HUDEP-2 (cell line): ENCODE results near the gene RTEL1.

ENCODE experiments used
- DNase-seq, 76 experiments: peaks; one replicate each; lab custom pipeline; 2025; ENCODE audit not compliant: unreplicated experiment in 76 of 76; lab: John Stamatoyannopoulos, UW

The RTEL1 gene, protein sequence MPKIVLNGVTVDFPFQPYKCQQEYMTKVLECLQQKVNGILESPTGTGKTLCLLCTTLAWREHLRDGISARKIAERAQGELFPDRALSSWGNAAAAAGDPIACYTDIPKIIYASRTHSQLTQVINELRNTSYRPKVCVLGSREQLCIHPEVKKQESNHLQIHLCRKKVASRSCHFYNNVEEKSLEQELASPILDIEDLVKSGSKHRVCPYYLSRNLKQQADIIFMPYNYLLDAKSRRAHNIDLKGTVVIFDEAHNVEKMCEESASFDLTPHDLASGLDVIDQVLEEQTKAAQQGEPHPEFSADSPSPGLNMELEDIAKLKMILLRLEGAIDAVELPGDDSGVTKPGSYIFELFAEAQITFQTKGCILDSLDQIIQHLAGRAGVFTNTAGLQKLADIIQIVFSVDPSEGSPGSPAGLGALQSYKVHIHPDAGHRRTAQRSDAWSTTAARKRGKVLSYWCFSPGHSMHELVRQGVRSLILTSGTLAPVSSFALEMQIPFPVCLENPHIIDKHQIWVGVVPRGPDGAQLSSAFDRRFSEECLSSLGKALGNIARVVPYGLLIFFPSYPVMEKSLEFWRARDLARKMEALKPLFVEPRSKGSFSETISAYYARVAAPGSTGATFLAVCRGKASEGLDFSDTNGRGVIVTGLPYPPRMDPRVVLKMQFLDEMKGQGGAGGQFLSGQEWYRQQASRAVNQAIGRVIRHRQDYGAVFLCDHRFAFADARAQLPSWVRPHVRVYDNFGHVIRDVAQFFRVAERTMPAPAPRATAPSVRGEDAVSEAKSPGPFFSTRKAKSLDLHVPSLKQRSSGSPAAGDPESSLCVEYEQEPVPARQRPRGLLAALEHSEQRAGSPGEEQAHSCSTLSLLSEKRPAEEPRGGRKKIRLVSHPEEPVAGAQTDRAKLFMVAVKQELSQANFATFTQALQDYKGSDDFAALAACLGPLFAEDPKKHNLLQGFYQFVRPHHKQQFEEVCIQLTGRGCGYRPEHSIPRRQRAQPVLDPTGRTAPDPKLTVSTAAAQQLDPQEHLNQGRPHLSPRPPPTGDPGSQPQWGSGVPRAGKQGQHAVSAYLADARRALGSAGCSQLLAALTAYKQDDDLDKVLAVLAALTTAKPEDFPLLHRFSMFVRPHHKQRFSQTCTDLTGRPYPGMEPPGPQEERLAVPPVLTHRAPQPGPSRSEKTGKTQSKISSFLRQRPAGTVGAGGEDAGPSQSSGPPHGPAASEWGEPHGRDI (N-terminal part only)

DNA sequence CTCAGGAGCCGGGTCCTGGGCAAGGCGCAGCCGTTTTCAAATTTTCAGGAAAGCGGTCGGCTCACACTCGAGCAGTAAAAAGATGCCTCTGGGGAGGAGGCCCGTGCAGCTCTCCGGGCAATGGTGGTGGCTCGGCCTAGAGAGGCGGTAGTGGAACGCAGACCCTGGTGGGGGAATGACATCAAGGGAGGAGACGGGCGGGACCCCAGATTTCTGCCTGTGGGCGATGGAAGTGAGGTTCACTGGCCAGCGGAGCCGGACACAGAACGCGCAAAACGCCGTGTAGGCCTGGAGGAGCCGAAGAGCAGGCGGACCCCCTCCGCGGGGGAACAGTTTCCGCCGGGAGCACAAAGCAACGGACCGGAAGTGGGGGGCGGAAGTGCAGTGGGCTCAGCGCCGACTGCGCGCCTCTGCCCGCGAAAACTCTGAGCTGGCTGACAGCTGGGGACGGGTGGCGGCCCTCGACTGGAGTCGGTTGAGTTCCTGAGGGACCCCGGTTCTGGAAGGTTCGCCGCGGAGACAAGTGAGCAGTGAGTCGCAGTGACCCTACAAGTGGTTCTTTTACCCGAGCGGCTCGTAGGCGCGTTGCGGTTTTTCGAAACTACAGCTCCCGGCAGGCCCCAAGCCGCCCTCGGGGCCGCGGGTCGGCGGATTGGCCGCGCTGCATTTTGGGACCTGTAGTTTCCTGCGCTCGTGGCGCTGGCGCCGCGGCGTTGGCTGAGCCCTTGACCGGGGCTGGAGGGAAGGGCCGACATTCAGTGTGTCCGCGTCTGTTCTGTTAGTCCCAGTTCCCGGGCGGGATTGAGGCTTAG, at the start of gene RTEL1:
Gene RTEL1 (plus strand): TSS at position 376 of the 812 bp plus-strand sequence. CDS start 1,091 bp downstream, outside the sequence.
- peak in 74 of 76 experiments; percentile 23 to 94 (median 80) for DNase-seq

DNA sequence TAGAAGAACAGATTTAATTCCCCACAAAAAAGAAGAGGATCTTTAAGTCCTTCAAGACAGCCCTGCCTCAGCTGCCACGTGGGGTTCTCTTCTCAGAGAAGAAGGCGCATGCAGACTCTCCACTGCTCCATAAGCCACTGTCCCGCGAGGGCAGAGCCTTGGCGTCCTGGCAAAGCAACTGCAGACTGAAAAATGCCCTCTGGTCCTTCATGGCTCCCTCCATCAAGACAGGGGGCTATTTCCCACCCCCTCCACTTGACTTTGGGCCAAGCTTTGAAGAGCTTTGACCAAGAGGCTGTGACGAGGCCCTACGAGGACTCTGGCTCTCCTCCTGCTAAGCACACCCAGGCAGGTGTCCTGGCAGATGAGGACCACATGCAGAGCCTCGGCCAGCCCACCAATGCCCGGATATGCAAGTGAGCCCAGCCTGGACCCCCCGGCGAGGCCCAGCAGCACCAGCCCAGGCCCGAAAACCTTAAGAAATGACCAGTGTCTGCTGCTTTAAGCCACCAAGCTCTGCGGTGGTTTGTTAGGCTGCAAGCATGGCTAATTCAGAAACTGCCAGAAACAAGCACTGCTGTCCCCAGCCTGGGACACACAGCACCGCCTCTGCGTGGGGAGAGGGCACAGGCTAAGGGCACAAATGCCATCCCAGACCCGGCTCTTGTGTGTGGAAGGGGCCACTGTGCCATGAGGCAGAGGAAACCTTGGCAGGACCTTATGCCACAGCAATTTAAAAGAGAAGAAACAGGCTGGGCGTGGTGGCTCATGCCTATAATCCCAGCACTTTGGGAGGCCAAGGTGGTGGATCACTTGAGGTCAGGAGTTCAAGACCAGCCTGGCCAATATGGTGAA, 47.3 kb upstream of the RTEL1 start:
- no peak for DNase-seq

DNA sequence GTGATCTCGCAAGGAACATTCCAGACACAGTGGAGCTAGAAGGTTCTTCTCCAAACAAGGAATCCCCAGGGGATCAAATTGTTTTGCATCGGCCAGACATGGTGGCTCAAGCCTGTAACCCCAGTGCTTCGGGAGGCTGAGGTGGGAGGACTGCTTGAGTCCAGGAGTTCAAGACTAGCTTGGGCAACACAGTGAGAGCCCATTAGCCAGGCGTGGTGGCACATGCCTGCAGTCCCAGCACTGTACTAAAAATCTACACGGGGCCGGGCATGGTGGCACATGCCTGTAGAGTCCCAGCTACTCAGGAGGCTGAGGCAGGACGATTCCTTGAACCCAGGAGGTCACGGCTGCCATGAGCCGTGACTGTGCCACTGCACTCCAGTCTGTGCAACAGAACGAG, 46.5 kb upstream of the RTEL1 start:
- no peak for DNase-seq

DNA sequence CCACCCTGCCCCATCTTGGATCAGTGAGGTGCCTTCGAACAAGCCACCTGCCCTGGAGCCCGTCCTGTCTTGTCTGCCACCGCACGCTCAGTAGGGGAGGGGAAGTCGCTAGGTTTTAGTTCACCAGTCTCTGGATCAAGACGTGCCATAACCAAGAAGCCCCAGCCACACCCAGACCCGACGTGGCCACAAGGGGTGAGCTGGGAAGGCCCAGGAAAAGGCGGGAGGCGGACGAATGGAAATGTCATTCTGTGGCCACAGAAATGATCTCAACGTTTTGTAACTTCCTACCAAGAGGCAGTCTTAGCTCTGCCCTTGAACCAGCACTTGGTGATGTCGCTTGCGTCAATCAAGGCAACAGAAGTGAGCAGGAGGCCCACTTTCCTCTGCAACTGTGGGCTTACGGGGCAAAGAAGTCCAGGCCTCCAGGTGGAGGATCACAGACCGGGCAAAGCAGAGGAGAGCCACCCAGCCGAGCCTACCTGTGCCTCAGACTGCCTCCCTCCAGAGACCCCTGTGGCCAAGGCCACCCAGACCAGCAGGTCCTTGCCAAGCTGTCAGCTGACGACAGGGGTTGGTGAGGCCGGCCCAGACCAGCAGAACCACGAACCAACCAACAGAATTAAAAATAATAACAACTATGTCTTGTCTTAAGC, 45.7 kb upstream of the RTEL1 start:
- no peak for DNase-seq

DNA sequence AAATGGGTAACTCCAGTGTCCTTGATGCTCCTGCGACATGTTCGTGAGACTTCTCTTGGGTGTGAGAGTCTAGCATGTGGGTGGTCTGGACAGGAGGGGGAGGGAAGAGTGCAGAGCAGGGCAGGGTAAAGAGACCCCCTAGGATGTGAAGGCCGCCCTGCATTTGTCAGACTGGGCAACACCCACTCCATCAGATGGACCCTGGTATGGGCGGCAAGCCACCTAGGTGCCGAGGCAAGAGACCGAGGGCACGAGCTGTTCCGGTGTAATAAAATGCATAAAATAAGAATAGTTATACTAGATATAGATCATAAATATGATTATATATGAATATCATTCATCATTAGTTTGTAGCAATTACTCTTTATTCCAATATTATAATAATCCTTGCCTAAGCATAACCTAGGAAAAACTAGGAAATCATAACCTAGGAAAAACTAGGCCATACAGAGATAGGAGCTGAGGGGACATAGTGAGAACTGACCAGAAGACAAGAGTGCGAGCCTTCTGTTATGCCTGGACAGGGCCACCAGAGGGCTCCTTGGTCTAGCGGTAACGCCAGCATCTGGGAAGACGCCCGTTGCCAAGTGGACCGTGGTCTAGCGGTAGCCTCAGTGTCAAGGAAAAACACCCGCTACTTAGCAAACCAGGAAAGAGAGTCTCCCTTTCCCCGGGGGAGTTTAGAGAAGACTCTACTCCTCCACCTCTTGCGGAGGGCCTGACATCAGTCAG, 44.1 kb upstream of the RTEL1 start:
- DNase-seq = peak in 1 of 76 experiments; percentile 31

DNA sequence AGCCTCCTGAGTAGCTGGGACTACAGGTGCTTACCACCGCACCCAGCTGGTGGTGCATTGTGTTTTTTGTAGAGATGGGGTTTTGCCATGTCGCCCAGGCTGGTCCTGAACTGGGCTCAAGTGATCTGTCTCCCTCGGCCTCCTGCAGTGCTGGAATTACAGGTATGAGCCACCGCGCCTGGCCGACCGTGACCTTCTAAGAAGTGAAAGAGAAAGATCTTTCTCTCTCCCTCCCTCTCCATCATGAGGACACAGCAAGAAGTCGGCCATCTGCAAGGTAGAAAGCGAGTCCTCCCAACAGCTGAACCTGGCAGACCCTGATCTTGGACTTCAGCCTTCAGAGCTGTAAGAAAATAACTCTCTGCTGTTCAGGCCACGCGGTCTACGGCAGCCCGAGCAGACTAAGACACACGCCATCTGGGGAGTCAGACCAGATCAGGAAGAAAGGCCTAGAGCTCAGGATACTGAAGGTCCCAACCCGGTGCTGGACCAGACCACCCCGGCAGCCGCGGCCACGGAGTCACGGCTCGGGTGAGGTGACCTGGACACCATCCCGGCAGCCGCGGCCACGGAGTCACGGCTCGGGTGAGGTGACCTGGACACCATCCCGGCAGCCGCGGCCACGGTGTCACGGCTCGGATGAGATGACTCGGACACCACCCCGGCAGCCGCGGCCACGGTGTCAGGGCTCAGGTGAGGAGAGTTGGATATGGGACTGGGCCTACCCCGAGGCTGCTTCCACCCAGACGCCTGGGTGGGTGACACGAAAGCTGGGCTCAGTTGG, 40.8 kb upstream of the RTEL1 start:
- DNase-seq = no peak

DNA sequence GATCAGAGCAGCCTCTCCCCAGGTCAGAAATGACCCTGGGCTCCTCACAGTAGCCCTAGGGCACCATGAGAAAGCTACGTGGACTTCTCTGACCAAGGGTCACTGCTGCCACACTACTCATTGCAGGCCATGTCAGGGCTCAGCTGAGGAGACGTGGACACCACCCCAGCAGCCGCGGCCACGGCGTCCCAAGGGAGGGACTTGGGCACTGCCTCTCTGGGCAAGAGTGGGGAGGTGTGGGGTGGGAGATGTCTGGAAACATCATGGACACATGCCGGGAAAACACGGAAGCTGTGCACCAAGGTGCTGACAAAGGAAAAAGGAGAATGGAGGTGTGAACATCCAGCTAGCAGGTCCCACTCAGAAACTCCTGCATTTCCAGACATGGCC, 40.2 kb upstream of the RTEL1 start:
- DNase-seq = no peak

DNA sequence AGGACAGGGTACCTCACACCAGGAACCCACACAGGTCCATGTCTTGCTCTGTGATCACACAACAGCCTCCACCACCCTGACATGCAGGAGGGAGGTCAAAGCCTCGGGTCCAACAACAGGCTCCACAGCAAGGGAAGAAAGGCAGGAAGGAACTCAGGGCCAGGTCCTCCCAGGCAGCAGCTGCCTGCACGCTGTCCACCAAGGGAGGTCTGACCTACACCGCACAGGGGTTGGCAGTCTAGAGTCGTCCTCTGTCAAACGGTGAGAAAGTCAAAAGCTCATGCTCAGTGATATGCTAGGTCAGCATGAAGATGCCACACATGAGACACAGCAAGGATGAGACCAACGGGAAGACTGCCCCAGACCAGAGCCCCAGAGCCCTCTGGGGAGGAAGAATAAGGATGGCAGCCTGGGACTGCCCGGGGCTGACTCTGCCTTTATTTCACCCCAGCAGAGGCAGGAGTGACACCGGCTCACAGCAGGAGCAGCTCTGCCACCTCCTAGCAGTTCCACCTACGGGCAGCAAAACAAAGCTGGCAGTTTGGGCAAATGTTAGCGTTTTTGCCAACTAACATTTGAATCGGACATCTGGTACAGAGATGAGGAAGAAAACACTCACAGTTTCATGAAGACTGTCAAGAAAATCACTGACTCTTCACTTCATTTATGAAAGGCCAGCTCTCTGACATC, 39.7 kb upstream of the RTEL1 start:
- DNase-seq = no peak

DNA sequence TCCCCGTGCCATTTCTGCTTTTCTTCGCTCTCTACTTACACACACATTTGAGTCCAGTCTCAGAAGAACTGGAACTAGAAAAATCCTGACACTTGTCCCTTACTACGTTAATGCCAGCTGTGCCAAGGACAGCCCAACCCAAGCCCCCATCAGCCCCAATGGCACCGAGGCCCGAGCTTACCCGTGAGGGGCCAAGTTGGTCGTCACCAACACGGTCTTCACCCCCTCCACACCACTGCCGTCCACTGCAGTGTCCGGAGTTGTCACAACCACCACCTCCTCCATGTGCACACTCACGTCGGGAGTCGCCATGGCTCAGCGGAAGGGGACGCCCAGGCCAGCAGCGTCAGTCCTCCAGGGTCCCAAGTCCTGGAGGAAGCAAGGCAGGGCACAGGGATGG, 39.0 kb upstream of the RTEL1 start:
- DNase-seq = no peak

DNA sequence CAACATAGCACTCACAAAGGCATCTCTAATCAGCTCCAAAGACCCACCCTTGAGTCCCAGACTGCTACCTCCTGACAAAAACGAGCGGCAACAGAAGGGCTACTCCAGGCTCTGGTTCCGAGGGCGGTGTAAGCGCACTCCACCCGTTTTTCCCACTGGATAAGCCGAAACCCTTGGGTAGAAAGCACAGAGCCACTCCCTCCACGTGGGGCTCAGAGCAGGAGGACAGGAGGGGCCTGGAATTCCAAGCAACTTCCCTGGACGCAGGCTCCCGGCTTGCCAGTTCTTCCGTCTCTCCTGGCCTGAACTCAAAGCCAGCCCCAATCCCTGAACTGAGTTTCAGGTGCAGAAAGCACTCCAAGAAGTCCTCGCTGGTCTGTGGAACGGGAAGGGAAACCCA, 38.6 kb upstream of the RTEL1 start:
- DNase-seq = no peak

DNA sequence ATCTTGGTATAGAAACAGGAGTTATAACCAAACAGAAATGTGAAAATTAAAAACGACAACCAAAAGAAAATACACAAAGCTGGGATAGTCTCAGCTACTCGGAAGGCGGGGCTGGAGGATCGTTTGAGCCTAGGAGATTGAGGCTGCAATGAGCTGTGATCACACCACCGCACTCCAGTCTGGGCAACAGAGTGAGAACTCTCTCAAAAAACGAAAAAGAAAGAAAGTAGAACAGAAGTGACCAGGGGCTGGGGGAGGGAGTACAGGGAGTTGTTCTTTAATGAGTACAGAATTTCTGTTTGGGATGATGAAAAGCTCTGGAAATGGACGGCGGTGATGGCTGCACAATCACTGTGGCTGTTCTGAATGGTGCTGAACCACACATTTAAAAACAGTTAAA, 37.1 kb upstream of the RTEL1 start:
- DNase-seq = no peak

DNA sequence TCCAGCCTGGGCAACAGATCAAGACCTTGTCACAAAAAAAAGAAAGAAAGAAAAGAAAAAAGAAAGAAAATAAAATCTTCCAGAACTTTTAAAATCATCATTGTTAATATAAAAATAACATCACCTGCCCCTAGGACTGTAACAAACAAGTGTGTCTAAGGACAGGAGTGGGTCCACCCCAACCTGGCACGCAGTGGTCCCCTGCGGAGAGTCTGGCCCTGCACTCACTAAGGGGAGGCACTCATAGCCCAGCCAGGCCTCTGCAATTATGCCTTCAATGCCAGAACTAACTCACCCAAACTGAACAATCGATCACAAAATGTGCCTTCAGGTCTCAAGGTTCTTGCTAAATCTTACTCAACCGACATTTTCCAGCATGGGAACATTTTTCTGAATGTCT, 36.0 kb upstream of the RTEL1 start:
- no peak for DNase-seq

DNA sequence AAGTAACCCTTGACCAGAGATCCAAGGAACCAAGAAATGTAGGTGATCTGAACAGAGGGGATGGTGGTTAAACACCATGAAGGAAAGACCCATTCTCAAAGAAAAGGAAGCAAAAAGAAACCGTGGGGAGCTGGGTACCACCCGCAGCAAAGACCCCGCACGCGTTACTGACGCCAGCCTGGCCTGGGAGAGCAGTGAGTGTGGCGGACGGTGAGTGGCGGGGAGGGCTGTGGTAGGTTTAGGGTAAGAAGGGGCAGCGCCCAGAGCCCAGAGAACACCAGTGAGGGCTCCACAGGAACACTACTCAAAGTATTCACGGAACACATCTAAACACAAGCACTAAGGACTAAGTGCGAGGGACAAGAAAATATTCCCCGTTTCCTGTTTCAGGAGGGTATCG, 35.4 kb upstream of the RTEL1 start:
- no peak for DNase-seq

DNA sequence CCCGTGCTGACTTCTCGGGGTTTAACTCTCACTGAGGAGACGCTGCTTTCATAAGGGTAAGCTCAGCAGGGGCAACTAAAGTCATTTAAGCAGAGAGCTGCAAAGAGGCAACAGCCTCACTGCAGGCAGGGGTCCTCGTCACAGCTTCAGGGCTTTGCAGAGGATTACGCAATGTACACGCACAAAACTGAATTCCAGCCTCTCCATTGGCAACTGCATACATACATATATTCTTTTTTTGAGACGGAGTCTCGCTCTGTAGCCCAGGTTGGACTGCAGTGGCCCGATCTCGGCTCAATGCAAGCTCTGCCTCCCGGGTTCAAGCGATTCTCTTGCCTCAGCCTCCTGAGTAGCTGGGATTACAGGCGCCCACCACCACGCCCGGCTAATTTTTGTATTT, 33.6 kb upstream of the RTEL1 start:
- no peak for DNase-seq

DNA sequence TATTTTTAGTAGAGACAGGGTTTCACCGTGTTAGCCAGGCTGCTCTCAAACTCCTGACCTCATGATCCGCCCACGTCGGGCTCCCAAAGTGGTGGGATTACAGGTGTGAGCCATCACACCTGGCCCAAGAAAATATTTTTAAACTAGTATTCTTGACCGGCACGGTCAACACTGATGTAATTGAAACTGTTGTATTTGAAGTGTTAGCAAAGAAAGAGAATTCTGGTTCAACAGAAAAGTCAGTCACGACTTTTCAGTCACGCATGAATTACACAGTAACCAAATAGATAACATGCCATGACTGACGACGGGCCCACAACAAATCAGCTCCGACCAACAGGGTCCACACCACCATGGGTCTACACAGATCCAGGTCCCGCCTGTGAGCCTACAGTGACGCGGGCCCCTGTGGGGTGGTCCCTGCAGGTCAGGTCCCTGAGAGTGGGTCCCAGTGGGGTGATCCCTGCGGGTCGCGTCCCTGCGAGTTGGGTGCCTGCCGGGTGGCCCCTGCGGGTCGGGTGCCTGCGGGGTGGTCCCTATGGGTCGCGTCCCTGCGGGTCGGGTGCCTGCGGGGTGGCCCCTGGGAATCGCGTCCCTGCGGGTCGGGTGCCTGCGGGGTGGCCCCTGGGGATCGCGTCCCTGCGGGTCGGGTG, 32.2 kb upstream of the RTEL1 start:
- DNase-seq = peak in 19 of 76 experiments; percentile 1 to 37 (median 20)

DNA sequence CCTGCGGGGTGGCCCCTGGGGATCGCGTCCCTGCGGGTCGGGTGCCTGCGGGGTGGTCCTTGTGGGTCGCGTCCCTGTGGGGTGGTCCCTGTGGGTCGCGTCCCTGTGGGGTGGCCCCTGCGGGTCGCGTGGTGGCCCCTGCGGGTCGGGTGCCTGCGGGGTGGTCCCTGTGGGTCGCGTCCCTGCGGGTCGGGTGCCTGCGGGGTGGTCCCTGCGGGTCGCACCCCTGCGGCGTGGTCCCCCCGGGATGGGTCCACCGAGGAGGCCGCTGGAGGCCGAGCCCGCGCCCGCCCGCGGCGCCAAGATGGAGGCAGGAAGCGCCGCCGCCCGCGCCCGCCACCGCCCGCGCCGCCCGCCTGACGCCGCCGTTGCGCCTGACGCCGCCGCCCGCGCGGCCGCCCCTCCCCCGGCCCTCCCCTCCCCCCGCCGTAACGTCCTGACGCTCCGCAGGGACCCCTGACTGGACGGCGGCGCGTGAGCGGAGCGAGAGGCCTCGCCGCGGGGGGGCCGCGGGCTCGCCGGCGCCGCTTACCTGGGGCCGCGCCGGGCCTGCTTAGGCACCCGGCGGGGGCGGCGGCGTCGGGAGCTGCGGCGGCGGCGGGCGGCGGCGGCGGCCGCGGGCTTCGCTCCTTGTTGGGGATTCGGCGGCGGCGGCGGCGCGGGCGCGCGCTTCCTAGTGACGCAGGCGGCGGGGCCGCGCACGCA, 31.5 kb upstream of the RTEL1 start, which contains the start of gene GMEB2:
Gene GMEB2 (minus strand): TSS at position 678 of the 705 bp plus-strand sequence. CDS start 7,704 bp downstream, outside the sequence.
- DNase-seq = peak in 65 of 76 experiments; percentile 7 to 81 (median 67)
